ENCODE measurements around the gene CIAPIN1. TPM values are rescaled to one million over a fixed set of nuclear protein-coding genes. Genes with fewer than 3 reads are reported as not detected.

CIAPIN1 gene
- total RNA-seq, 1 experiment from 2014 or later, result 82.8 TPM

DNA sequence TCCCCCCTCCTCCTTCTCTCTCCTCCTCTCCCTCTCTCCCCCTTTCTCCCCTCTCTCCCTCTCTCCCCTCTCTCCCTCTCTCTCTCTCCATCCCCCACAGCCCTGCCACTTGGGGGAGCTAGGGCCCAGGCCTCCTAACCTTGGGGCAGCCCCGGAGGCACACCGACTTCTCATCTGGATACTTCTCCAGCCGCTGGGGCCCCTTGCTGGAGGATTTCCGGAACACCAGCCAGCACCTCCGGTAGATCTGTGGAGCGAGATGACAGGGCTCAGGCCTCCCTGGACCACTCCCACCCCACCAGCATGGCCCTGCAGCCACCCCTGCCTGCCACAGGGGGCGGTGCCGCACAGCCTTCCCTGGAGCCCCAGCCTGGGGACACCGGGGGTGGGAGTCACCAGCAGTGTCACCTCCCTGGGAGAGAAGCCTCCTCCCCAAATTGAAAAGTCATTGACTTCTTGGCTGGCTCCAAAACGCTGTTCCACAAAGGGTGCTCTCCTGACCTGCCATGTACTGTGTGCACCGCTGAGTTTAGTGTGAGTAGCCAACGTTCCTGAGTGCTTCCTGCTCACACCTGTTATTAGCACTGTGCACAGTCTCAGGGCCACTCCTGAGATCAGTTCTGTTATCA is 28.6 kb upstream of the CIAPIN1 start:
- no peak overlapping the region for H4K5ac ChIP-seq (ENCODE audit: insufficient read length, low read depth, low read length)
- no peak overlapping the region for H3K56ac ChIP-seq (ENCODE audit: insufficient read length, low read depth, low read length)
- H3K4me1 Mint-ChIP-seq, result peaks cover 44 to 68% of the 10 kb centered on the region in 2 experiments
- H3K9me3 ChIP-seq (ENCODE audit: control insufficient read depth, low read depth, low read length), result no peaks in the 10 kb centered on the region
- no CpG with 5 or more reads among the region's 12 CpGs for WGBS (ENCODE audit: extremely low coverage, insufficient read length, low lambda C conversion rate)
- no peak overlapping the region for H3K14ac ChIP-seq (ENCODE audit: insufficient read depth, low read length)
- peaks cover 13% of the 10 kb centered on the region; the same call in 1 of the 2 replicates for H3K4me1 ChIP-seq (ENCODE audit: insufficient read depth, low read length)
- peak; percentile 96 for DNase-seq
- no peak overlapping the region for H2AK5ac ChIP-seq (ENCODE audit: insufficient read length, low read length)
- no peak overlapping the region for H3T11ph ChIP-seq (ENCODE audit: low read length)
- TF ChIP-seq CTCF (conservative IDR thresholded peaks at IDR 0.05), result peak; percentile 89
- no peak overlapping the region for H3K18ac ChIP-seq (ENCODE audit: insufficient read length, low read depth, low read length)
- no peak overlapping the region for H2BK15ac ChIP-seq (ENCODE audit: low read depth, low read length)
- no peaks in the 10 kb centered on the region for H4K20me1 ChIP-seq (ENCODE audit: control insufficient read depth, insufficient read depth, insufficient read length)
- H3K36me3 Mint-ChIP-seq (ENCODE audit: insufficient read depth in 1 of 3, low read depth in 3 of 3), result peaks cover 12 to 21% (median 14%) of the 10 kb centered on the region in 3 experiments
- H3K79me2 ChIP-seq (ENCODE audit: insufficient read depth, low read length), result no peaks in the 10 kb centered on the region
- H2BK5ac ChIP-seq (ENCODE audit: insufficient read length, low read length), result no peak overlapping the region
- H3K23ac ChIP-seq (ENCODE audit: insufficient read length, low read depth, low read length), result no peak overlapping the region
- no peak overlapping the region for H4K8ac ChIP-seq (replicated peaks; ENCODE audit: insufficient read length, low read depth, low read length)
- H3K27ac ChIP-seq (ENCODE audit: insufficient read length, low read depth, low read length), result no peak overlapping the region
- peak overlapping the region; percentile 34 for H3K4me2 ChIP-seq (ENCODE audit: insufficient read depth, insufficient read length, low read length)
- H4K91ac ChIP-seq (ENCODE audit: insufficient read length, low read depth, low read length), result no peak overlapping the region
- H3K27me3 Mint-ChIP-seq (ENCODE audit: low read depth), result peaks cover 9% of the 10 kb centered on the region
- no peak overlapping the region for H2BK120ac ChIP-seq (ENCODE audit: low read depth, low read length, poor library complexity, severe bottlenecking)
- H3K79me1 ChIP-seq (ENCODE audit: insufficient read depth, low read depth, low read length, poor library complexity, severe bottlenecking), result no peaks in the 10 kb centered on the region
- H3K4me3 Mint-ChIP-seq, result peak overlapping the region; percentile 25 to 63; a peak in 4 of 5 replicates
- H3K4ac ChIP-seq (ENCODE audit: low read depth, low read length), result no peak overlapping the region
- no peak overlapping the region; a peak in 2 of 7 replicates for H3K27ac Mint-ChIP-seq
- H2AFZ ChIP-seq (ENCODE audit: low read length), result no peak overlapping the region
- H3K9ac ChIP-seq (ENCODE audit: extremely low read depth, insufficient read length, low read length), result no peak overlapping the region
- H3K23me2 ChIP-seq (ENCODE audit: insufficient read length, low read depth, low read length, poor library complexity, severe bottlenecking), result peaks cover 8% of the 10 kb centered on the region
- H3K9me3 Mint-ChIP-seq, result no peaks in the 10 kb centered on the region
- no peak overlapping the region for H2BK20ac ChIP-seq (ENCODE audit: low read depth, low read length, poor library complexity, severe bottlenecking)
- no peaks in the 10 kb centered on the region for H3K27me3 ChIP-seq (ENCODE audit: insufficient read depth, low read length)
- no peak overlapping the region for H2BK12ac ChIP-seq (ENCODE audit: insufficient read length, low read depth, low read length)

All from H9 (cell line).